GM21390 (cell line): ENCODE measurements around the gene TUBE1.
A peak's percentile ranks its signal among the peaks of the same experiment; 100 is the strongest.
"Not testable (repeated sequence)": the region's sequence is repeated elsewhere in the genome, so short reads cannot be mapped to it uniquely, and the experiment has no call there.

ENCODE experiments used
- ATAC-seq: cut with Tn5 transposase; IDR thresholded peaks from one replicate; pipeline ENCODE4 v1.9.1; 2021; ENCODE audit not compliant: unreplicated experiment

TUBE1 gene, protein sequence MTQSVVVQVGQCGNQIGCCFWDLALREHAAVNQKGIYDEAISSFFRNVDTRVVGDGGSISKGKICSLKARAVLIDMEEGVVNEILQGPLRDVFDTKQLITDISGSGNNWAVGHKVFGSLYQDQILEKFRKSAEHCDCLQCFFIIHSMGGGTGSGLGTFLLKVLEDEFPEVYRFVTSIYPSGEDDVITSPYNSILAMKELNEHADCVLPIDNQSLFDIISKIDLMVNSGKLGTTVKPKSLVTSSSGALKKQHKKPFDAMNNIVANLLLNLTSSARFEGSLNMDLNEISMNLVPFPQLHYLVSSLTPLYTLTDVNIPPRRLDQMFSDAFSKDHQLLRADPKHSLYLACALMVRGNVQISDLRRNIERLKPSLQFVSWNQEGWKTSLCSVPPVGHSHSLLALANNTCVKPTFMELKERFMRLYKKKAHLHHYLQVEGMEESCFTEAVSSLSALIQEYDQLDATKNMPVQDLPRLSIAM

DNA sequence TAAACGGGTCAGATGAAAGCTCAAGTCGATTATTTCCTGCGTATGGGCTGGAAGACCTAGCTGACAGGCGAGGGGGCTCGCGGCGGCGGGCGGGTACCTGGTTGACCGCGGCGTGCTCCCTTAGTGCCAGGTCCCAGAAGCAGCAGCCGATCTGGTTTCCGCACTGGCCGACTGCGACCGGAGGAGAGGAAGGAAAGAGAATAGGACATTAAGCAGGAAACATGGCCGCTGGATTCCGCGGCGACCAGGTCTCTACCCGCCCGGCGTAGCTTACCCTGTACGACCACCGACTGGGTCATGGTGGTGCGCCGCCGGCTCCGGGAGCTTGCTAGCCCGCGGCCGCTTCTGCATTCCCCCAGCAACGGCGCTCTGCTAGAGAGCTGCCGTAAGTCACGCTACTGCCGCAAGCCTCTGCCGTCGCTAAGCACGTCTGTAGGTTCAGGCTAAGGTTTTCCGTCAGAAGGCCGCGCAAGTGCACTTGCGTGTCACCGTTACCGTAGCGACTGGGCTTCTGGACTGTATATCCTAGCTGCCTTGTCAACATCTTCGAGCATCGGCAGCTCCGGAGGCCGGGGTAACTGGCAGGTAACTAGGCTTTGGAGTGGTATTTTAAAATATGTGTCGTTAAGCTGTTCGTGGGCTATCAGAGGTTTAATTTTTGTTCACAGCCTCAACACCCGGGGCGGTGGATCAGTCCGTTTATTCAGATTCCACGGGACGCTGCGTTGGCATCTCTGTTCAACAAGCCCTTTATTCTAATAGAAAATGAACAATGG, at the start of gene TUBE1, which contains the start of gene FAM229B:
Gene TUBE1 (minus strand): TSS at position 347 of the 776 bp plus-strand sequence. CDS start 48 bp downstream, at position 299.
Gene FAM229B (plus strand): TSS at position 456 of the 776 bp plus-strand sequence. CDS start 11,693 bp downstream, outside the sequence.
- peak; percentile 97 for ATAC-seq

DNA sequence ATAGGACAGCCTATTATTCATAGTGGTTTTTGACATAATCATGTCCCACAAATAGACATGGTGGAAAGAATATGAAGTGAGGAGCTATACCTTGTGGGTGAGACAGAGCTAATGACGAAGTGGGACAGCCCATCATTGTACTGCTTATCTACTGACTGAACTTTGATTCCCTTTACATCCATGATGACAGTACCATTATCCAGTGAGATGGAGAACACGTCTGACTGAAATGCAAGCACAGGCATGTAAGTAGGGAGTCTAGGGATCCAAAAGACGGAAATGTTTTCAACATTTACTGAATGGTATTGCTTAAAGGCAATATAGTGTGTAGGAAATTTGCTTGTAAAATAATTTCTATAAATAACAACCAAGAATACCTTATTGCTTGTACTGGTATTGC, 43.6 kb upstream of the TUBE1 start:
- ATAC-seq, result no peak

DNA sequence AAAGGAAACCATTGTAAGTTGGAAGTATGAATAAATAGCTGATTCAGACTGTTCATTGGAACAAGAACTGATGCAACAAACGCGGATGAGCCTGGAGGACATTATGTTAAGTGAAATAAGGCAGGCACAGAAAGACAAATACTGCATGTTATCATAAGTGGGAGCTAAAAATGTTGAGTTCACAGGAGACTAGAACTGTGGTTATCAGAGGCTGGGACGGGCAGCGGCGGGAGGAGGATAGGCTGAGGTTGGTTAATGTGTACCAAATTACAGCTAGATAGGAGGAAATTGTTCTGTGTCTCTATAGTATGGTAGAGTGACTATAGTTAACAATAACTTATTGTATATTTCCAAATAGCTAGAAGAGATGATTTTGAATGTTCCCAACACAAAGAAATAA, 40.9 kb upstream of the TUBE1 start:
- ATAC-seq, result no peak

- no peak for ATAC-seq
Measured at GRCh38 chr6:112123982-112124381, 36.7 kb upstream of the TUBE1 start.

DNA sequence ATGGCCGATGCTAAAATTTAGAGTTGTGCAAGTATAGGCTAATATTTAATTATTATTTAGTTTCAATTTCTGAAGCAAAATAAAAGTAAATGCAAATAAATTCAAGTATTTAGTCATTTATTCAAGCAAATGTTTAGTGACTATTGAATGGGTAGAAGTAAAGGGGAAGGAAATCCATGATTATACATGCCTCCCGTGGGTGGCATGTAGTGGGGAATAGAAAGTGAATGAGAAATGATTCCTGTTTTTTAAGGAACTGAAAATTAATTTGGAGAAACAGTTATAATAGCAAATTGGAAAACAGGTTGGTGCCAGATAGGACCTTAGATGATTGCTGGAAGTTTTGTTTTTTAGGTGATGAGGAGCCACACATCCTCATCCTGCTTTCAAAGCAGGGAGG, 35.5 kb upstream of the TUBE1 start:
- ATAC-seq, result no peak

DNA sequence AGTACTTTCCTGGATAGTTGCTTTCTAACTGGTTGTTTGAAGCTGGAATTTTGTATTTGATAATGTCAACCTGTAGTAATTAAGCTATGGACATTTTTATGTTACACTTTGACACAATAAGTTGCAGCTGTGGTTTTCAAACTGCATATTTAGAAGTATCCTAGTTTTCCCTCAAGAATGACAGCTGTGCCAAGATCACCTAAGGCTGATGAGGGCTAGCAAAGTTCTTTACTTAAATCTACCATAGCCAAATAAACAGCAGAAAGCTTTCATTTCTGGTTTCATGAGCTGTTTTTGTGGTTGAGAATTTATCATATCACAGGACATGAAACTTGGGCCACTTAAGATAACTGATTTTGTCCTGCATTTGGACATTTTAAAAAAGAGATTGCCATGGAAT, 30.8 kb upstream of the TUBE1 start:
- no peak for ATAC-seq

- ATAC-seq, result no peak
Measured at GRCh38 chr6:112117554-112117953, 30.3 kb upstream of the TUBE1 start.

GRCh38 chr6:112116221-112116620, 28.9 kb upstream of the TUBE1 start:
- ATAC-seq, result no peak

DNA sequence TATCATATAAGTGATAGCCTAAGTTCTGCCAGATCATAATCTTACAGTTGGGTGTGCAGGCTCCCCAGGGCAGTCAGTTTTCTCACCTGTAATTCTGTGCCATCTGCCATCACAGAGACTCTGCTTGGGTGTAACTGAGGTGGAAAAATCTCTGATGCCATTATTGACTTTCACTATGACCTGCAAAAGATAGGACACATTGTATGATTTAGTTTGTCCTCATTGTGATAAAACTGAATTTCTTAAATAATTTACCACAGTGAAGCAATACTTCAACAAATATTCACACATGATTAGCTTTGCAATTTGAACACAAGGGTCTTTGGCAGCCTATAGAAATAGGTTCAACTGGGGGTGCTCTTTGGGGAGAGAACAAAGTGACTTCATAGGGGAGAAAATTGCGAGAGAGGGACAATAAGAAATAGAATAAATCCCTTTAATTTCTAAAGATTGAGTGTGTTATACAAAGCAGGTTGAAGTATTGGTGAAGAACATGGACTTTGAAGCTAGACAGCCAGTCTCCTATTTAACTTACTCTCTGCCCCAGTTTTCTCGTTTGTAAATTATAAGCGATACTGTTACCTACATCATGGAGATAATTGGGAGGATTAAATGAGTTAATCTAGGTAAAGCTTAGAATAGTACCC, 27.4 kb upstream of the TUBE1 start:
- no peak for ATAC-seq

DNA sequence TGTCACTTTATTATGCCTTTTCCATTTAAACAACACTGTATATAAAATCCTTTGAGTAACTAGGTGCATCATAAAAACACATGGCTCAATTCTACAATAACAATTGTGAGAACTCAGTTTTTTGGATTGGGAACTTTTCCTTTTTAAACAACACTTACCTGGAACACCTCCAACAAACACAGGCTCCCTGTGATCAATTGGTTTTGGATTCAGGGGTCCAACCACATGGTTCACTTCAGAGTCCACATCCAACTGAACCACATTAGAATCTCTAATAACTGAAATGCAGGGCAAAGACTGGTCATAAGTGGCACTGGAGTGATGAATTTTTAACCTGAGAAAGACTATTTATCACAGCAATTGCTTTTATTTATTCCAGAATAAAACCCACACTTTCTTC, 26.6 kb upstream of the TUBE1 start:
- no peak for ATAC-seq

DNA sequence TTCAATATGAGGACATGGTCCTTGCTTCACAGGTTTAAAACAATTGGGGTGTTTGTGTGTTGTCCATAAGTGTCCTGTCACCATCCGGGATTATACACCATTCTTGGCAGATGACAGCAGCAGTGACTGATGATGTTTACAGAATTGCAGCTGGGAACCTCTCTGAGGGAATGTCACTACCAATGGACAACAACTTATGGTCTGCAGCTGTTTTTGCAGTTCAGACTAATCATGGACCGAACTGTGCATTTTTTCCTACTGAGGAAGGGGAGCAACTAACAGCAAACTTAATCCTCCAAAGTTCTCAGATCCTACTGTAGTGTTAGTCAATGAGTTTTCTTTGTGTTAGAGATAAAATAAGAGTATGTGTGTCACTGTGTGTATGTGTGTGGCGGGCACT, 26.1 kb upstream of the TUBE1 start:
- ATAC-seq, result no peak

- no peak for ATAC-seq
Measured at GRCh38 chr6:112109262-112109661, 22.0 kb upstream of the TUBE1 start.

- ATAC-seq, result no peak
Measured at GRCh38 chr6:112106562-112106961, 19.3 kb upstream of the TUBE1 start.

GRCh38 chr6:112106026-112106425, 18.7 kb upstream of the TUBE1 start:
- ATAC-seq, result not testable (repeated sequence)

DNA sequence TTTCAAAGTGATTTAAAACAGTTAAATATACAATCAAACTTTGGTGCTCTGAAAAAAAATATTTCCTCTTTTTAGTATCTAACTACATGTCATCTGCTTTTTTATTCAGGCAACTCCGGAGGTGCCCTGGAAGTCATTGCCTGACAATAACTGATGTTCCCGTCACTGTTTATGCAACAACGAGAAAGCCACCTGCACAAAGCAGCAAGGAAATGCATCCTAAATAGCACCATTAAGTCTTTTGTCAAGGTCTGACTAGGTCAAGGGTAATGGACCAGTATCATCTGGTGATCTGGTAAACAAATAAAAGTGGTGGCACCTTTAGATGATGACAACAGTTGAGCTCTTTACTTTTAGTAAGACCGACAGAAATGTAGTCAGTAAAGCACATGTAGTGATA, 13.3 kb upstream of the TUBE1 start:
- no peak for ATAC-seq

DNA sequence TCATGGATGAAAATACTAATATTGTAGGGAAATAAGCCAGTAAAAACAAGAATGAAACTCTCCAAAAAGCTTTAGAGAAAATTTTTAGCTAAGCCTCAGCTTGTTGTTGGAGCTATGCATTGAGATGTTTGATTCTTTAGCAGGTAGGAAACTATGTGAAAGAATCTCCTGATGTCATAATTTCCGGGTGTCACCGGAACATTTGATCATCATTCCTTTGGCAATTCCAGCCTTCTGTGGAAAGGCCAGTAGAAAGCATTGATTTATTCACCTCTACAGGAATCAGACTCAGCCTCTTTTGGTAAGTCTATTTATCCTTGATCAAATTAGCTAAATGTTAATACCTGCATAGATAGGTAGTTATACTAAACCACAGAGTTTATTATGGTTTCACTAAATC, 9.6 kb upstream of the TUBE1 start:
- ATAC-seq, result no peak

DNA sequence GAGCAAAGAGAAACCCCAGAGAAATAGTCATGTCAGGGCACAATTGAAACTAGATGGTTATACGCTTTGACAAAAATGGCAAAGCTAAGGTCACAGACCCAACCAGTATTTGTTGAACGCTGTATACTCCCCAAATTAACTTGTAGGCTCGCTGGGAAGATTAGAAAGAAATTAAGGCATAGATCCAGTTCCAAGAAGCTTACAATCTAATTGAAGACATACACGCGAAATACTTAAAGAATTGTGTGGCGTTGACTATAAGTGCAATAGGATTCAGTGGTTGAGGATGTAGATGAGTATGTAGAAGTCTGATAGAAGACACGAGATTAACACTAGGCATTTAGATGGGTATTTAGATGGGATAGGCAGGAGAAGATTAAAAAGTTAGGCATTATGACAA, 634 bp upstream of the TUBE1 start:
- ATAC-seq, result no peak

GRCh38 chr6:112086744-112087135, 542 bp downstream of the TUBE1 start:
- peak; percentile 23 for ATAC-seq

GRCh38 chr6:112085286-112086065, 1.8 kb downstream of the TUBE1 start:
- ATAC-seq, result no peak

DNA sequence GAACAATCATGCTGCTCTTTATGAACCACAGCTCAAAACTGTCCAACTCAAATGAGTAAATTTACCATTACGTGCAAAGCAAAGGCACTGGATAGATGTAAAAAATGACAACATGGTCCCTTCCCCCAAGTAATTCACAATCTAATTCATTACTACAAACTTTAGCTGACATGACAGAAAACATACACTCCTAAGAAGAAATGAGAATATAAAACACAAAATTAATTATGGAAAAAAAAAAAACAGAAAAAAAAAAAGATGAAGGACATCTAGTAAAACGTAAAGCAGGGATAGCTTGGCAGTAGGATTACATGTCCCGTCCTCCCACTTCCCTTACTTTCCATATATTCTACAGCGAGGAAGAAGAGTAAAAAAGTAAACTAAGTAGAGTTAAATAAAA, 5.7 kb downstream of the TUBE1 start:
- ATAC-seq, result no peak

DNA sequence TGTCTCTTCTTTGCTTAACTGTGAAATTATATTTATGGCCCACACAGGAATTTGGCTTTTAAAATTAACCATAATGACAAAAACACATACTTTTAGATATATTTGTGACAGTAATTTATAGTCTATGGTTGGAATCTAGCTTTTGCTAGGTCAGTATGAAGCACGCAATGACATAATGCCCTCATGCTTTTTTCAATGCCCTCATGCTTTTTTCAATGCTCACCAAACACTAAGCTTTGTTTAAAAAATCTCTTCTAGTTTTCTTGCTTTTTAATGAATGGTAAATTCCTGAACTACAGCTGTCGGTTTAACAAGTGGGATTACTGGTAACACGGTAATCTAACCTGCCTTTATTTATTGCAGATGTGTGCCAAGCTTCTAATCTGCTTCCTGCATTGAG, 20.7 kb downstream of the TUBE1 start:
- no peak for ATAC-seq
